Mesodermal cell (in vitro differentiated cells): ENCODE measurements around the gene VPS4B.

Experiments used
- H3K27ac ChIP-seq: 2 replicates; pipeline ENCODE4 v1.7.0; 2013; ENCODE audit warnings: mild to moderate bottlenecking, low read depth, low read length, moderate library complexity; ENCODE audit not compliant: severe bottlenecking
- H3K36me3 ChIP-seq: 2 replicates; pipeline ENCODE4 v1.7.1; 2013; ENCODE audit warnings: mild to moderate bottlenecking, low read length, moderate library complexity; ENCODE audit not compliant: control insufficient read depth, insufficient read depth
- H3K4me1 ChIP-seq: one replicate; pipeline ENCODE4 v1.7.1; 2013; ENCODE audit warnings: mild to moderate bottlenecking, low read length; ENCODE audit not compliant: insufficient read depth, control insufficient read depth, poor library complexity, severe bottlenecking
- H3K4me3 ChIP-seq: 2 replicates; pipeline ENCODE4 v1.7.0; 2013; ENCODE audit warnings: low read length, control low read depth, mild to moderate bottlenecking; ENCODE audit not compliant: insufficient read depth, poor library complexity, severe bottlenecking; ENCODE audit errors: extremely low read depth
- H3K9me3 ChIP-seq: 2 replicates; pipeline ENCODE4 v1.7.1; 2013; ENCODE audit warnings: mild to moderate bottlenecking, low read length, moderate library complexity; ENCODE audit not compliant: control insufficient read depth
- WGBS, 2 experiments: methylation state at CpG; one replicate each; pipeline ENCODE4 v1.1.5; 2013; ENCODE audit warnings: missing lambda C conversion rate in 2 of 2; ENCODE audit not compliant: insufficient coverage in 2 of 2; 5-methylcytosine and 5-hydroxymethylcytosine counted together

The VPS4B gene

GRCh38 chr18:63350230-63350629 lies 72.0 kb downstream of the VPS4B start:
- no peak overlapping the region for H3K27ac ChIP-seq
- H3K4me3 ChIP-seq = no peak overlapping the region
- H3K4me1 ChIP-seq = no peaks in the 10 kb centered on the region
- WGBS, 2 experiments = 100% methylated on average over 1 of the region's 2 CpGs; no CpG with 5 or more reads in 1 of the 2 experiments
- peaks cover 95% of the 10 kb centered on the region for H3K36me3 ChIP-seq
- H3K9me3 ChIP-seq = no peaks in the 10 kb centered on the region

GRCh38 chr18:63348508-63349136 lies 73.7 kb downstream of the VPS4B start:
- Histone ChIP-seq H3K4me1 (no peaks in the 10 kb centered on the region), H3K9me3 (no peaks in the 10 kb centered on the region), H3K4me3 (no peak overlapping the region), H3K27ac (no peak overlapping the region), H3K36me3 (peaks cover 93% of the 10 kb centered on the region)
- WGBS, 2 experiments = 89 to 95% methylated on average over 4 to 6 of the region's 7 CpGs

DNA sequence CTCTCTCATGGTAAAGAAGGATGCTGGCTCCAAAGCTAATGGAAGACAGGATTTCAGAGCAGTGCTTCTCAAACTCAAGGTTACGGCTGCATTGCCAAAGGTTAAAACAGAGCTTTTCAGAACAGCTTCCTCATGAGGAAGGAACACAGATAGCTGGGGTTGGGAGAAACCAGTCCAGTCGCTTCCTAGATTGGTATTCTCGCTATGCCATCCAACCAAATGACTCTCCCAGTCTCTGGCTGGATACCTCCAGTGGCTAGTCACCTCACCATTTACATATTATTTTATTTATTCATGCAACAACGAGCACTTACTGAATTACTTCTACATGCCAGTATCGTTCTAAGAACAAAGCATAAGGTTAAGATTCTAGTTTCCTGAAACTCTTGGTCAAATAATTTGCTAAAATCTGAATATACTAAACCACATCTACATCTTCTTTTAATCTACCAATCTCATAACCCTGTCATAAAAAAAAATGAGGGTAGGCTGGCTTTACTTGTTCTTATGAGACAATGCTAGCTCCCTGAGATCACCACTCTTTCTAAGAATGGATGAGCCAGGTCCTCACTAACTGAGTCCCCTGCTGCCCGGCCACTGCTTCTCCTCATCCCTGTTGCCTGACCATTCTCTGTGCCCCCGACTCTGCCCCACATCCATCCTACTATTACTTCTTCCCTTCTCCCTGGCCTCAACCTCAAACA lies 75.6 kb downstream of the VPS4B start:
- no peak overlapping the region for H3K27ac ChIP-seq
- no peaks in the 10 kb centered on the region for H3K4me1 ChIP-seq
- 93 to 94% methylated on average over 6 to 7 of the region's 7 CpGs for WGBS, 2 experiments
- peaks cover 92% of the 10 kb centered on the region for H3K36me3 ChIP-seq
- no peak overlapping the region for H3K4me3 ChIP-seq
- no peaks in the 10 kb centered on the region for H3K9me3 ChIP-seq

- H3K9me3 ChIP-seq = no peaks in the 10 kb centered on the region
- peaks cover 86% of the 10 kb centered on the region for H3K36me3 ChIP-seq
- no peak overlapping the region for H3K27ac ChIP-seq
- H3K4me1 ChIP-seq = no peaks in the 10 kb centered on the region
- 91 to 92% methylated on average over 7 of the region's 7 CpGs for WGBS, 2 experiments
- no peak overlapping the region for H3K4me3 ChIP-seq
Observed at GRCh38 chr18:63346031-63346430, 76.2 kb downstream of the VPS4B start.

DNA sequence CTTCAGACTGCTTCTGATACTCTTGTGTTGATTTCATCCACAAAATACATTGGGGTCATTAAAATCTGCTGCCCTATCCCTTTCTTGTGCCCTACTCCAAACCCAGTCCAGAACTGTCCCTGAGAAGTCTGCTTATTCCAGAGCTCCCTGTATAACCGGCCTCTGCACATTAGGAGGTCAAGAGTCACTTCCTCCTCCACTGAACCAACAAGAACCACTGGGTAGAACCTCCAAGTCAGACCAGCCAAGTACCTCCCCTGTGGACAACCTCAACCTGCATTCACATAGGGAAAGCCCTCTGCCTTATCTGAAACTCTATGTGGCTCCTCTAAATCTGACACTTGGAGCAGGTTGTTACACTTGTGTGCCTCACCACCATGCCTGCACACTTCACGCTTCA lies 77.4 kb downstream of the VPS4B start:
- H3K4me3 ChIP-seq = no peak overlapping the region
- H3K9me3 ChIP-seq = no peaks in the 10 kb centered on the region
- H3K27ac ChIP-seq = no peak overlapping the region
- H3K4me1 ChIP-seq = no peaks in the 10 kb centered on the region
- H3K36me3 ChIP-seq = peaks cover 87% of the 10 kb centered on the region
- WGBS, 2 experiments = 83 to 100% methylated on average over 1 of the region's 2 CpGs

DNA sequence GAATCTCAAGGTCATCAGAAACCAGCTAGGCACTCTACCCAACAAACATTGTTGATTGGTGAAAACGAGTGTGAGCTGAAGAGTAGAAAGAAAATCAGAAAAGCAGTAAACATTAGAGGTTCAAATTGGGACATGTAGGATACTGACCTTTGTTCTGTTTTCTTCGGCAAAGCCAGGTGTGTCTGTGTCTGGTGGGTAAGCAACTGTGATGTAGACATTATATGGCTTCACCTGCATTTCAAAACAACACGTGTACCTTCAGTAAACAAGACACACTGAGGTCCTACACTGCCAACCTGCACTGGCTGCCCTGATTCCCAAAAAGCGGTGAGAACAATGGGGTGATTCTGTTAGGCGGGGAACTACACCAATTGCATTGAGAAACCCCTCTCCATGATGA lies 78.0 kb downstream of the VPS4B start:
- H3K36me3 ChIP-seq = peaks cover 86% of the 10 kb centered on the region
- H3K9me3 ChIP-seq = no peaks in the 10 kb centered on the region
- H3K27ac ChIP-seq = no peak overlapping the region
- H3K4me3 ChIP-seq = no peak overlapping the region
- H3K4me1 ChIP-seq = no peaks in the 10 kb centered on the region
- WGBS, 2 experiments = 79 to 100% methylated on average over 2 to 3 of the region's 5 CpGs

- no peaks in the 10 kb centered on the region for H3K4me1 ChIP-seq
- H3K9me3 ChIP-seq = no peaks in the 10 kb centered on the region
- peaks cover 85% of the 10 kb centered on the region for H3K36me3 ChIP-seq
- WGBS, 2 experiments = 40 to 65% methylated on average over 5 of the region's 5 CpGs
- no peak overlapping the region for H3K27ac ChIP-seq
- no peak overlapping the region for H3K4me3 ChIP-seq
Observed at GRCh38 chr18:63342206-63342605, 80.1 kb downstream of the VPS4B start.

- H3K36me3 ChIP-seq = peaks cover 83% of the 10 kb centered on the region
- no peaks in the 10 kb centered on the region for H3K9me3 ChIP-seq
- H3K4me1 ChIP-seq = no peaks in the 10 kb centered on the region
- WGBS, 2 experiments = 0% methylated on average over 1 of the region's 4 CpGs
- no peak overlapping the region for H3K4me3 ChIP-seq
- no peak overlapping the region for H3K27ac ChIP-seq
Observed at GRCh38 chr18:63339920-63340484, 82.3 kb downstream of the VPS4B start.
